Ascending aorta (tissue), 2 donors: ENCODE results near the gene SMC3. TPM values are rescaled to one million over a fixed set of nuclear protein-coding genes. Genes with fewer than 3 reads are reported as not detected.

ENCODE experiments used
- DNase-seq, 2 donors: peaks; one replicate each; pipeline ENCODE4 v3.0.0-alpha.2; 2019; ENCODE audit warnings: low spot score in 2 of 2
- H3K27ac ChIP-seq, 2 donors: fragments of 200-600 bp; sonication (generic); one replicate each; pipeline ENCODE4 v1.5.1; 2016 to 2017; ENCODE audit warnings: mild to moderate bottlenecking in 1 of 2
- H3K27me3 ChIP-seq: fragments of 200-600 bp; sonication (generic); one replicate; pipeline ENCODE4 v1.5.1; 2017
- H3K36me3 ChIP-seq, 2 donors: fragments of 200-600 bp; sonication (generic); one replicate each; pipeline ENCODE4 v1.5.1; 2016
- H3K4me1 ChIP-seq, 2 donors: fragments of 200-600 bp; sonication (generic); one replicate each; pipeline ENCODE4 v1.5.1; 2016 to 2017; ENCODE audit warnings: mild to moderate bottlenecking in 1 of 2
- H3K4me3 ChIP-seq, 2 donors: fragments of 200-600 bp; sonication (generic); one replicate each; pipeline ENCODE4 v1.5.1; 2016 to 2017; ENCODE audit warnings: mild to moderate bottlenecking in 1 of 2
- H3K9me3 ChIP-seq, 2 donors: fragments of 200-600 bp; sonication (generic); one replicate each; pipeline ENCODE4 v1.5.1; 2016
- CTCF ChIP-seq, 3 experiments: fragments of 200-600 bp in 2 of 3; fragments of 450-650 bp in 1 of 3; sonication (generic) in 2 of 3; IDR thresholded peaks; one replicate each; pipeline ENCODE4 v1.5.1; 2016 to 2019; ENCODE audit warnings: antibody characterized with exemption in 3 of 3, mild to moderate bottlenecking in 1 of 3, moderate library complexity in 1 of 3
- intact Hi-C: fragments of 100-400 bp; cut with DNase I; formaldehyde crosslinking; loops from one replicate; pipeline ENCODE4 v1.15.1; 2023
- total RNA-seq: library from RNA; depleted of rRNA; stranded (reverse); fragments of >200 nt; gene quantifications from one replicate; pipeline ENCODE4 v1.1.0, GENCODE V29; 2016

The SMC3 gene
- total RNA-seq, 1 donor from 2014 or later: 14.8 TPM

DNA sequence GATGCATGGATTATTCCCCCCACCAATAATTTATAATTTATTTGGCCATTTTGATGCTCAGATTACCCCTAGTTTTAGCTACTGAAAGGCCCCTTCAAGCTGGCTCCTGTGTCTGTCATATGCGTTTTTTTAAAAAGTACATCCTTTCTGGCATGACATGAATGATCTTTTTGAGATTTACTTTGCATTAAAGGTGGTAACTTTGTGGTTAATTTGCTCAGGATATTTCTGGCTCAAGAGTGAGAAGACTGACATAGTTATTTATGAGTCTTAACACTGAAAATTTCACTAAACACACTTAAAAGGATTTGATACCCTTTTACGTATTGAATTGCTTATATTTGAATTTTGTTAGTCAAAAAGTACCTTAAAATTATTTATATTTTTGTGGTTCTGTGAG is 5.4 kb downstream of the SMC3 start:
- TF ChIP-seq CTCF (IDR thresholded peaks at IDR 0.05): no peak
- DNase-seq: no peak
- H3K9me3 ChIP-seq: no peaks in the 10 kb centered on the region
- H3K36me3 ChIP-seq: peaks cover 2 to 8% of the 10 kb centered on the region in 2 donors
- no peak overlapping the region for H3K27ac ChIP-seq
- intact Hi-C loops: no loop called here
- H3K4me1 ChIP-seq: peaks cover 0 to 8% of the 10 kb centered on the region in 2 donors
- no peaks in the 10 kb centered on the region for H3K27me3 ChIP-seq
- no peak overlapping the region for H3K4me3 ChIP-seq

DNA sequence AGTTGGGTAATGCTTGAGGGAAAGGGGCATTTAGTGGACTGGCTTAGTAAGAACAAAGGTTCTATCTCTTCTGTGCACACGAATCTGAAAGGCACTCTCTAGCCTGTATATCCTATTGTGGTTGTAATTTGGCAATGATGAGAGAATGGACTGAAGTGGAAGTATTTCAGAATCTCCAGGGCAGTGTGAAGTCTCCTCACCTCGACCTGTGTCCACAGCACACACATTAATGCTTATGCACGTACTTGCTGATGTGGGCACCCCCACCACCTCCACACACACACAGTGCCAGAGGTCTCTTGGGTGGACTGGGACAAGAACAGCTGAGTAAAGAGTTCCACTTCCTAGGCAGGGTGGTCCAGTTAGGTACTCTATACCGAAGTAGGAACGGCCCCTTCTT is 6.9 kb downstream of the SMC3 start:
- no peak overlapping the region for H3K4me3 ChIP-seq
- no peaks in the 10 kb centered on the region for H3K27me3 ChIP-seq
- no peak overlapping the region for H3K27ac ChIP-seq
- intact Hi-C loops: no loop called here
- TF ChIP-seq CTCF (IDR thresholded peaks at IDR 0.05): no peak
- H3K36me3 ChIP-seq: peaks cover 15 to 24% of the 10 kb centered on the region in 2 donors
- DNase-seq: no peak
- H3K4me1 ChIP-seq: peaks cover 0 to 4% of the 10 kb centered on the region in 2 donors
- H3K9me3 ChIP-seq: no peaks in the 10 kb centered on the region

GRCh38 chr10:110576220-110576619 is 8.7 kb downstream of the SMC3 start:
- DNase-seq: no peak

GRCh38 chr10:110577056-110577455 is 9.6 kb downstream of the SMC3 start:
- H3K9me3 ChIP-seq: no peaks in the 10 kb centered on the region
- no peak overlapping the region for H3K4me3 ChIP-seq
- peaks cover 32 to 50% of the 10 kb centered on the region in 2 donors for H3K36me3 ChIP-seq
- no peak for DNase-seq
- no peak for TF ChIP-seq CTCF (IDR thresholded peaks at IDR 0.05)
- H3K27ac ChIP-seq: no peak overlapping the region
- intact Hi-C loops: no loop called here
- H3K27me3 ChIP-seq: no peaks in the 10 kb centered on the region
- peaks cover 0 to 4% of the 10 kb centered on the region in 2 donors for H3K4me1 ChIP-seq

More at GRCh38 chr10:110576220-110576619, 8.7 kb downstream of the SMC3 start:
- intact Hi-C loops: no loop called here
- no peak overlapping the region for H3K4me3 ChIP-seq
- no peak for TF ChIP-seq CTCF (IDR thresholded peaks at IDR 0.05)
- H3K36me3 ChIP-seq: peaks cover 24 to 42% of the 10 kb centered on the region in 2 donors
- H3K27me3 ChIP-seq: no peaks in the 10 kb centered on the region
- H3K4me1 ChIP-seq: peaks cover 0 to 4% of the 10 kb centered on the region in 2 donors
- no peaks in the 10 kb centered on the region for H3K9me3 ChIP-seq
- no peak overlapping the region for H3K27ac ChIP-seq

DNA sequence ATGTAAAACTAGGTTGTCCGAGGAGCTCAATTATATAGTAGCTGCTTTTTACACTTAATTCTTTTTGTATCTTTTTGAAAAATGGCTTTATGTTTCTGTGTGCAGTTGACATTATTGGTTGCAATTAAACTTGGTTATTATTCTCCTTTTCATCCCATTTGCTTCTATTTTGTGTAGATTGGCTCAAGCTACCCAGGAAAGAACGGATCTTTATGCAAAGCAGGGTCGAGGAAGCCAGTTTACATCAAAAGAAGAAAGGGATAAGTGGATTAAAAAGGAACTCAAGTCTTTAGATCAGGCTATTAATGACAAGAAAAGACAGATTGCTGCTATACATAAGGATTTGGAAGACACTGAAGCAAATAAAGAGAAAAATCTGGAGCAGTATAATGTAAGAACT is 16.5 kb downstream of the SMC3 start:
- Histone ChIP-seq H3K27me3 (no peaks in the 10 kb centered on the region), H3K27ac (no peak overlapping the region), H3K4me1 (no peaks in the 10 kb centered on the region), H3K36me3 (peaks cover 77 to 93% of the 10 kb centered on the region in 2 donors), H3K4me3 (no peak overlapping the region), H3K9me3 (no peaks in the 10 kb centered on the region)
- TF ChIP-seq CTCF (IDR thresholded peaks at IDR 0.05): no peak
- intact Hi-C loops: no loop called here
- no peak for DNase-seq

DNA sequence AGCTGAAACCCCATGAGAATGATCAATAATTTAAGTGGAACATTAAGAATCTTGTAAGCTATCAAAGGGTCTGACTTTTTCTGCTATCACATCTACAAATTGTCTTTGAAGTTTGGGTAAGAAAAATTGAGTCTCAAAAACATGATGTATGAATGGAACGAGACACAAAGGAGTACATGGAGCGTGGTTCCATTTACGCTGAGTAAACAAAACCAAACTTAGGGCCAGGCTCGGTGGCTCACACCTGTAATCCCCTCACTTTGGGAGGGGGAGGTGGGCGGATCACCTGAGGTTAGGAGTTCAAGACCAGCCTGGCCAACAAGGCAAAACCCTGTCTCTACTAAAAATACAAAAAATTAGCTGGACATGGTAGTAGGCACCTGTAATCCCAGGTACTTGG is 24.3 kb downstream of the SMC3 start:
- no peak for DNase-seq
- Histone ChIP-seq H3K4me3 (no peak overlapping the region), H3K36me3 (peaks cover 54 to 76% of the 10 kb centered on the region in 2 donors), H3K27me3 (no peaks in the 10 kb centered on the region), H3K9me3 (no peaks in the 10 kb centered on the region), H3K27ac (no peak overlapping the region), H3K4me1 (no peaks in the 10 kb centered on the region)
- intact Hi-C loops: no loop called here
- no peak for TF ChIP-seq CTCF (IDR thresholded peaks at IDR 0.05)
